ACHN (cell line): ENCODE measurements around the gene PYCARD.
"Not testable (repeated sequence)": the region's sequence is repeated elsewhere in the genome, so short reads cannot be mapped to it uniquely, and the experiment has no call there.

Source experiments
- DNase-seq: peaks from one replicate; pipeline ENCODE4 v3.0.0-alpha.2; 2015
- in situ Hi-C: cut with HindIII; loops from 2 replicates; pipeline ENCODE4 v1.10.0; 2017; ENCODE audit warnings: low sequenced_read_pairs, low pct_ligation_motif_present, low pct_unique_long_range_greater_than_20kb

PYCARD gene

GRCh38 chr16:31216422-31217135, 14.0 kb upstream of the PYCARD start, which contains the start of gene PYDC1:
Gene PYDC1, minus strand, starts transcription at chr16:31217135. Its CDS starts 107 bp downstream, at chr16:31217028.
- DNase-seq, result no peak
- in situ Hi-C loops, result no loop called here

- in situ Hi-C loops, result no loop called here
- peak; percentile 71 for DNase-seq
Measured at GRCh38 chr16:31215287-31216162, 13.0 kb upstream of the PYCARD start.

- no peak for DNase-seq
- in situ Hi-C loops, result no loop called here
Measured at GRCh38 chr16:31214708-31215286, 12.2 kb upstream of the PYCARD start.

DNA sequence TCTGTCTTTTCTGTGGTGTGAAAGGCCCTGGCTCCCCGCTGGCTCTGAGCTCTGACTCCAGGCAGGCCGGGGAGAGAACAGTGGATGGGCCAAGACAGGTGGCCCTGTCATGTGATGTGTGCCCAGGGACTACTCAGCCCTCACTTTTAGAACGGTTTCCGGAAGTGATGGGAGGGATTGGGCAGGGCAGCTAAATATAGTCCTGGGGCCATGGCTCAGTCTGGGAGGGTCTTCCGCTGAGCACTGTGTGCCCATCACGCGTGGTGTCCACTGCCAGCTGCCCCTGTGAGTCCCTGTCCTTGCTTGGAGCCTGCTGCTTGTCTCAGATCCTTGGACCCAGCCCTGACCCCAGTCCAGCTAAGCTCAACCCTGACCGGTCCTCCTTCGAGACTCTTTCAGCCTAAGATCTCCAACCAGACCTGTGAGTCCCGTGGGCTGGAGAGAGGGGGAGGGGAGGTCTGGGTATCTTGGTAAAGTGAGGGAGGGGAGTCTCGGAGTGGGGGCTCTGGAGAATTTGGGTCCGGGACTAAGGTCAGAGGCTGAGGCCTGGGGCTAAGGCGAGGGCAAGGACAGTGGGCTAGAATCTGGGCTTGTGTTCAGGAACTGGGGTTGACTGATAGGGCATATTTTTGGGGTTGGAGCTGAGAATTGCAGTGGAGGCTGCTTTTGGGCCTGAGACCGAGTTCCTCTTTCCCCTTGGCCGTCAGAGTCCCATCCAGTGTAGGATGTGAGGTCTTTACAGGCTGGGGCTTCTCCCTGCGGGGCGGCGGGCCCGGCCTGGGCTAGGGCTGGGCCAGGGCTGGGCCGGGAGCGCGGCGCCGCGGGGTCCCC, 11.5 kb upstream of the PYCARD start, which contains the start of gene TRIM72:
Gene TRIM72 (plus strand): TSS at position 243 of the 831 bp plus-strand sequence. CDS start 620 bp downstream, outside the sequence.
- in situ Hi-C loops, result no loop called here
- DNase-seq, result no peak

DNA sequence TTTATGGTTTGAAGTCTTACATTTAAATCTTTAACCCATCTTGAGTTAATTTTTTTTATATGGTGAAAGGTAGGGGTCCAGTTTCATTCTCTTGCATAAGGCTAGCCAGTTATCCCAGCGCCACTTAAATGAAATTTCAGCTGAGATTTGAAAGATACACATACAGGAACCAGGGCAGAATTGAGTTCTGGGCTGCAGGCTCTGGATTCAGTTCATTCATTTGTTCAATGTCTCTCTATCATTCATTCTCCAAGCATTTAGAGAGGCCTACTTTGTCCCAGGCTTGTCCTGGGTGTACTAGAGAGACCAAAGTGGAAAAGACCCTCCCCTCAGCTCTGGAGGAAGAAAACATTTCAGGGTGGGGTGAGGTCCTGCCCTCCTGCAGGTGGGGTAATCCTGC, 10.8 kb upstream of the PYCARD start:
- in situ Hi-C loops, result no loop called here
- no peak for DNase-seq

- DNase-seq, result no peak
- in situ Hi-C loops, result no loop called here
Measured at GRCh38 chr16:31206776-31207175, 4.2 kb upstream of the PYCARD start.

- in situ Hi-C loops, result no loop called here
- no peak for DNase-seq
Measured at GRCh38 chr16:31204871-31205666, 2.5 kb upstream of the PYCARD start.

DNA sequence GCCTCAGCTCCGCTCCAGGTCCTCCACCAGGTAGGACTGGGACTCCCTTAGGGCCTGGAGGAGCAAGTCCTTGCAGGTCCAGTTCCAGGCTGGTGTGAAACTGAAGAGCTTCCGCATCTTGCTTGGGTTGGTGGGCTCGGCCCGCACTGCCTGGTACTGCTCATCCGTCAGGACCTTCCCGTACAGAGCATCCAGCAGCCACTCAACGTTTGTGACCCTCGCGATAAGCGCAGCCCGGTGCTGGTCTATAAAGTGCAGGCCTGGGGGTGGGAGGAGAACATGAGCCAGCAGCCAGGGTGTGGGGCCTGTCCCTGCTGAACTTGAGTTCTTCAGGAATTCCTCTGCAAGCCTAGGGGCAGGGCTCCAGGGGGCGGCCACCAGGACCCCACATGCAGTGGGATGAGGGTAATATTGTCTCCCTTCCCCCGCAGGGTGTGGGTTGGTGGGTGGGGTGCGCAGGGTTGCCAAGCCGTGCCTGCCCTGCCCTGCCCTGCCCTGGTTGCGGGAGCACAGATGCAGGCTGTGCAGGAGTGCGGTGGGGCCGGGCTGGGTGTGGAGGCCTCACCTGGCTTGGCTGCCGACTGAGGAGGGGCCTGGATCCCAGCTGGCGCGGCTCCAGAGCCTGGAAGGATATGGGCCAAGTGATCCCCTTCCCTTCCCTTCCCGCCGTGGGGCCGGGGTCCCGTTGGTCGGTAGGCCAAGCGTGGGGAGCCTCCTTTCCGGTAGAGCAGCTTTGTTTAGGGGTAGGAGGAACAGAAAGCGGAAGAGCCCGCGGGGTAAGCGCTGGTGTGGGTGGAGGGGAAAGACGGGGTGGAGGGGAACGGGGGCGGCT, 762 bp downstream of the PYCARD start:
- no peak for DNase-seq
- in situ Hi-C loops, result no loop called here

GRCh38 chr16:31200821-31201568, 1.6 kb downstream of the PYCARD start:
- in situ Hi-C loops, result no loop called here
- DNase-seq, result no peak

DNA sequence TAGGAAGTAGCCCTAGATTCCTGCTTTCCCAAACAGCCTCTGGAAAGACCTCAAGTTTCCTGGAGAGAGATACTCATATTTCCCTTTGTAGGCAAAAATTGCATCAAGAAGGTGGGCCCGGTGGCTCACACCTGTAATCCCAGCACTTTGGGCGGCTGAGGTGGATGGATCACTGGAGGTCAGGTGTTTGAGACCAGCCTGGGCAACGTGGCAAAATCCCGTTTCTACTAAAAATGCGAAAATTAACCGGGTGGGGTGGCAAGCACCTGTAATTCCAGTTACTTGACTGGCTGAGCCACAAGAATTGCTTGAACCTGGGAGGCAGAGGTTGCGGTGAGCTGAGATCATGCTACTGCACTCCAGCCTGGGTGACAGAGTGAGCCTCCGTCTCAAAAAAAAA, 2.4 kb downstream of the PYCARD start:
- DNase-seq, in situ Hi-C loops: not testable (repeated sequence)

- DNase-seq, result no peak
- in situ Hi-C loops, result no loop called here
Measured at GRCh38 chr16:31199430-31200041, 3.0 kb downstream of the PYCARD start.

- in situ Hi-C loops, result no loop called here
- no peak for DNase-seq
Measured at GRCh38 chr16:31198207-31198882, 4.2 kb downstream of the PYCARD start.

GRCh38 chr16:31196324-31197088, 6.1 kb downstream of the PYCARD start:
- no peak for DNase-seq
- in situ Hi-C loops, result no loop called here

GRCh38 chr16:31195861-31196260, 6.7 kb downstream of the PYCARD start:
- in situ Hi-C loops, DNase-seq: not testable (repeated sequence)

GRCh38 chr16:31194898-31195297, 7.7 kb downstream of the PYCARD start:
- in situ Hi-C loops, result no loop called here
- no peak for DNase-seq
